Endothelial cell of umbilical vein (primary cell): ENCODE results near the gene LILRA5. TPM values are rescaled to one million over a fixed set of nuclear protein-coding genes. Genes with fewer than 3 reads are reported as not detected.

ENCODE experiments used
- BruUV-seq: library from RNA; stranded (reverse); fragments of 400-500 nt; replicated peaks from 2 replicates; lab custom pipeline; 2021; lab: Mats Ljungman, UMichigan
- CTCF ChIA-PET: fragments of 300-600, 350-600 bp; sonication (Branson Sonifier 250); formaldehyde crosslinking; loops from one replicate; lab custom pipeline; 2021; ENCODE audit warnings: antibody characterized with exemption, inconsistent platforms; lab: Charles Lee
- POLR2A ChIA-PET: fragments of 300-600, 350-600 bp; sonication (Branson Sonifier 250); formaldehyde crosslinking; loops from one replicate; lab custom pipeline; 2021; ENCODE audit warnings: antibody characterized with exemption, inconsistent platforms; lab: Charles Lee
- DNase-seq: peaks from one replicate; pipeline ENCODE4 v3.0.0-alpha.2; 2011; ENCODE audit warnings: low read depth, low spot score
- FAIRE-seq: peaks from 2 replicates; lab custom pipeline; 2011; peaks lifted over from hg19 to GRCh38; lab: Jason Lieb, UNC
- H2AFZ ChIP-seq: 2 replicates; pipeline ENCODE4 v1.6.0; 2012; ENCODE audit warnings: low read depth, low read length, control low read depth, inconsistent platforms
- H3K27ac ChIP-seq: 2 replicates; pipeline ENCODE4 v1.5.1; 2011; ENCODE audit warnings: low read depth, mild to moderate bottlenecking, control low read depth, low read length, moderate library complexity; ENCODE audit not compliant: insufficient read depth
- H3K27me3 ChIP-seq, 2 experiments: 2 replicates each; pipeline versions ENCODE4 v1.6.0 to v1.6.1; 2011; ENCODE audit warnings: low read length in 2 of 2, mixed read lengths in 1 of 2; ENCODE audit not compliant: control insufficient read depth in 2 of 2, insufficient read depth in 2 of 2
- H3K36me3 ChIP-seq, 2 experiments: 2 replicates in 1 of 2; 3 replicates in 1 of 2; pipeline ENCODE4 v1.5.1; 2011; ENCODE audit warnings: low read length in 2 of 2, mild to moderate bottlenecking in 1 of 2, moderate library complexity in 1 of 2; ENCODE audit not compliant: control insufficient read depth in 2 of 2, insufficient read depth in 2 of 2; ENCODE audit errors: extremely low read depth in 1 of 2
- H3K4me1 ChIP-seq: 3 replicates; pipeline ENCODE4 v1.5.1; 2011; ENCODE audit warnings: mild to moderate bottlenecking, low read length; ENCODE audit not compliant: control insufficient read depth, insufficient read depth; ENCODE audit errors: extremely low read depth
- H3K4me2 ChIP-seq: 2 replicates; pipeline ENCODE4 v1.6.1; 2011; ENCODE audit warnings: low read length, control low read depth, mixed read lengths; ENCODE audit not compliant: insufficient read depth
- H3K4me3 ChIP-seq, 3 experiments: fragments of 200-600 bp in 1 of 3; sonication (generic), shearing (Covaris generic) in 1 of 3; replicated peaks in 1 of 3; 2 replicates each; pipeline ENCODE4 v1.5.1; 2011 to 2016; ENCODE audit warnings: control low read depth in 3 of 3, low read length in 3 of 3, mild to moderate bottlenecking in 2 of 3, inconsistent platforms in 1 of 3, low read depth in 1 of 3, moderate library complexity in 1 of 3; ENCODE audit not compliant: insufficient read depth in 1 of 3
- H3K79me2 ChIP-seq: 2 replicates; pipeline ENCODE4 v1.6.0; 2012; ENCODE audit warnings: low read length, inconsistent platforms; ENCODE audit not compliant: control insufficient read depth, insufficient read depth
- H3K9ac ChIP-seq: replicated peaks from 2 replicates; pipeline ENCODE3; 2011; ENCODE audit warnings: low read length, control low read depth; ENCODE audit not compliant: insufficient read depth; ENCODE audit errors: extremely low read depth
- H3K9me1 ChIP-seq: replicated peaks from 3 replicates; pipeline ENCODE4 v1.6.0; 2011; ENCODE audit warnings: mild to moderate bottlenecking, low read length; ENCODE audit not compliant: control insufficient read depth, insufficient read depth; ENCODE audit errors: extremely low read depth
- H3K9me3 ChIP-seq: replicated peaks from 2 replicates; pipeline ENCODE4 v1.5.1; 2012; ENCODE audit warnings: low read length, inconsistent platforms; ENCODE audit not compliant: control insufficient read depth, insufficient read depth
- H4K20me1 ChIP-seq: replicated peaks from 2 replicates; pipeline ENCODE3; 2011; ENCODE audit warnings: mild to moderate bottlenecking, low read length; ENCODE audit not compliant: control insufficient read depth, insufficient read depth; ENCODE audit errors: extremely low read depth
- CTCF ChIP-seq, 2 donors: IDR thresholded peaks; 1 replicate in 1 of 2; 2 replicates in 1 of 2; pipeline ENCODE4 v1.5.1; 2011; ENCODE audit warnings: low read length in 2 of 2, mild to moderate bottlenecking in 2 of 2, moderate library complexity in 2 of 2, control low read depth in 1 of 2, inconsistent platforms in 1 of 2, low read depth in 1 of 2; ENCODE audit not compliant: insufficient read depth in 1 of 2; ENCODE audit errors: extremely low read depth in 1 of 2
- EZH2 ChIP-seq: IDR thresholded peaks from 2 replicates; pipeline ENCODE4 v1.6.1; 2012; ENCODE audit warnings: borderline replicate concordance, low read depth, mild to moderate bottlenecking, moderate library complexity, low read length, inconsistent platforms; ENCODE audit not compliant: severe bottlenecking
- FOS ChIP-seq: IDR thresholded peaks from 2 replicates; pipeline ENCODE4 v1.6.1; 2011; ENCODE audit warnings: mild to moderate bottlenecking, low read length, moderate library complexity, borderline replicate concordance; ENCODE audit not compliant: insufficient read depth
- GATA2 ChIP-seq: IDR thresholded peaks from 2 replicates; pipeline ENCODE4 v1.7.0; 2011; ENCODE audit warnings: low read depth, mild to moderate bottlenecking, moderate library complexity, mixed read lengths, low read length; ENCODE audit not compliant: insufficient read length, insufficient read depth
- JUN ChIP-seq: IDR thresholded peaks from 2 replicates; pipeline ENCODE4 v1.6.1; 2011; ENCODE audit warnings: borderline replicate concordance, low read depth; ENCODE audit not compliant: insufficient read length, insufficient read depth
- MYC ChIP-seq: IDR thresholded peaks from one replicate; pipeline ENCODE4 v1.6.1; 2011; ENCODE audit warnings: mild to moderate bottlenecking, low read depth, low read length
- POLR2A ChIP-seq: IDR thresholded peaks from 2 replicates; pipeline ENCODE4 v1.6.1; 2012; ENCODE audit warnings: low read depth, mild to moderate bottlenecking, control low read depth, low read length
- POLR2AphosphoS5 ChIP-seq: IDR thresholded peaks from 2 replicates; pipeline ENCODE4 v1.6.1; 2012; ENCODE audit warnings: low read depth, mild to moderate bottlenecking, control low read depth, low read length, moderate library complexity; ENCODE audit not compliant: insufficient read depth
- dilution Hi-C: fragments of 300-500 bp; cut with MboI; formaldehyde crosslinking; loops from one replicate; pipeline ENCODE4 v1.15.0; 2019; ENCODE audit warnings: low sequenced_read_pairs; ENCODE audit not compliant: extremely low pct_ligation_motif_present
- intact Hi-C: fragments of 100-400 bp; cut with micrococcal nuclease; formaldehyde crosslinking; loops from one replicate; pipeline ENCODE4 v1.10.0; 2022
- polyA plus RNA-seq, 4 experiments: library from polyadenylated mRNA; depleted of rRNA in 3 of 4; stranded (reverse) in 3 of 4; unstranded in 1 of 4; fragments of >200 nt; gene quantifications; 2 replicates each; pipeline versions ENCODE4 v1.2.1 to v1.2.3, GENCODE V29; 2011 to 2012; ENCODE audit warnings: missing spikeins in 1 of 4
- total RNA-seq: library from RNA; stranded (reverse); gene quantifications from 2 replicates; pipeline ENCODE4 v1.2.3, GENCODE V29; 2021
- TF ChIP-seq, protein P1 (sequence below): IDR thresholded peaks from 2 replicates; pipeline ENCODE4 v1.6.1; 2011; ENCODE audit not compliant: insufficient read depth, insufficient read length

Gene LILRA5
- total and polyA plus RNA-seq, 2 donors (not counting 3 experiments of a cell fraction or from before 2014, with no cell fraction given), result not detected

DNA sequence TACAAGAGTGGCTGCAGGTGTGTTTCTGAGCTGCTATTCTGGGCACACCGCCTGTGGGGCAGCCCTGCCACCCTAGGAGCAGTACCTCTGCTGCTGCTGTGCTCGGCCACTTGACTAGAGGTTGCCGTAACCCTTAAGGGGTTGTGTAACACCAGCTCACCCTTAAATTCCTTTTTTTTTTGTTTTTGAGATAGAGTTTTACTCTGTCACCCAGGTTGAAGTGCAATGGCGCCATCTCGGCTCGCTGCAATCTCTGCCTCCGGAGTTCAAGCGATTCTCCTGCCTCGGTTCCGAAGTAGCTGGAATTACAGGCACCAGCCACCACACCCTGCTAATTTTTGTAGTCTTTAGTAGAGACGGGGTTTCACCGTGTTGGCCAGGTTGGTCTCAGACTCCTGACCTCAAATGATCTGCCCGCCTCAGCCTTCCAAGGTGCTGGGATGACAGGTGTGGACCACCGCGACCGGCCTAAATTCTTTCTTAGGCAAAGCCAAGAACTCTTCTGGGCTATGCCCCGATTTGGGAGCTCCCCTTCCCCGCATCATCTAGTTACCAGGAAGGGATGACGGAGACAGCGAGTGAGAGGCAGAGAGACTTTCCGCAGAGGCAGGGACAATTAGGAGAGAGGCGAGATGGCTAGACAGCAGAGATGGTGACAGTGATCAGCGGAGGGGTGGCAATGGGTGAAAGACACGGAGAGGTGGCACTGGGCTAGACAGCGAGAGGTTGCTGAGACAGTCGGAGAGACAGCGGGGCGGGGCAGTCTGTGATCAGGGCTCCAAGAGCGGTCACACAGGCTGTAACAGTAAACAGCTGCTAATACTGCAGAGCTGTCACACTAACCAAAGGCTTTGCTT lies 4.4 kb upstream of the LILRA5 start:
- FAIRE-seq (no peak), DNase-seq (no peak)
- Histone ChIP-seq H3K79me2 (no peaks in the 10 kb centered on the region), H3K9ac (no peak overlapping the region), H3K27ac (no peak overlapping the region), H3K9me1 (no peaks in the 10 kb centered on the region), H3K27me3 (no peaks in the 10 kb centered on the region), H2AFZ (no peak overlapping the region), H3K36me3 (no peaks in the 10 kb centered on the region), H3K4me2 (no peak overlapping the region), H3K9me3 (no peaks in the 10 kb centered on the region), H3K4me1 (no peaks in the 10 kb centered on the region), H4K20me1 (no peaks in the 10 kb centered on the region), H3K4me3 (no peak overlapping the region)
- dilution Hi-C loops (no loop called here), intact Hi-C loops (no loop called here)
- ChIA-PET POLR2A (no interaction called here), CTCF (interaction anchor here (1.3 kb wide), 1 partner anchor 9 kb away, joined by 3 read pairs; no protein-coding TSS in a partner anchor)
- no TSS peak for BruUV-seq
- TF ChIP-seq CTCF (IDR thresholded peaks at IDR 0.05; ENCODE audit: extremely low read depth in 1 of 2, insufficient read depth in 1 of 2, low read depth in 1 of 2, low read length in 2 of 2) (no peak), POLR2AphosphoS5 (no peak)

- intact Hi-C loops, result no loop called here
- H3K27me3 ChIP-seq, result no peaks in the 10 kb centered on the region
These were observed 3.8 kb upstream of the LILRA5 start for GRCh38 chr19:54316746-54317107.

More at GRCh38 chr19:54316746-54317107, 3.8 kb upstream of the LILRA5 start:
- no TSS peak for BruUV-seq
- no peak for DNase-seq
- H3K9ac ChIP-seq, result no peak overlapping the region
- TF ChIP-seq CTCF (IDR thresholded peaks at IDR 0.05; ENCODE audit: extremely low read depth in 1 of 2, insufficient read depth in 1 of 2, low read depth in 1 of 2, low read length in 2 of 2), result no peak
- TF ChIP-seq JUN, result no peak
- no peak for TF ChIP-seq GATA2
- no peak for TF ChIP-seq POLR2AphosphoS5
- TF ChIP-seq, protein P1, sequence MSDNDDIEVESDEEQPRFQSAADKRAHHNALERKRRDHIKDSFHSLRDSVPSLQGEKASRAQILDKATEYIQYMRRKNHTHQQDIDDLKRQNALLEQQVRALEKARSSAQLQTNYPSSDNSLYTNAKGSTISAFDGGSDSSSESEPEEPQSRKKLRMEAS, result no peak
- no peak for TF ChIP-seq FOS
- TF ChIP-seq POLR2A, result no peak
- TF ChIP-seq MYC, result no peak
- no peak for TF ChIP-seq EZH2
- H3K36me3 ChIP-seq, result no peaks in the 10 kb centered on the region
- CTCF ChIA-PET, result interaction anchor here (0.8 to 1.3 kb wide), 3 partner anchors 8 to 51 kb away, joined by 3 read pairs; no protein-coding TSS in a partner anchor
- H3K4me2 ChIP-seq, result no peak overlapping the region
- H3K9me3 ChIP-seq, result no peaks in the 10 kb centered on the region
- no peak overlapping the region for H3K27ac ChIP-seq
- dilution Hi-C loops, result no loop called here
- H3K79me2 ChIP-seq, result no peaks in the 10 kb centered on the region
- no peaks in the 10 kb centered on the region for H3K9me1 ChIP-seq
- FAIRE-seq, result no peak
- no peaks in the 10 kb centered on the region for H3K4me1 ChIP-seq
- H2AFZ ChIP-seq, result no peak overlapping the region
- H3K4me3 ChIP-seq, result no peak overlapping the region
- POLR2A ChIA-PET, result no interaction called here
- H4K20me1 ChIP-seq, result no peaks in the 10 kb centered on the region
